AG04450 (cell line): ENCODE measurements around the gene PDPR. TPM values are rescaled to one million over a fixed set of nuclear protein-coding genes. Genes with fewer than 3 reads are reported as not detected.
A peak's percentile ranks its signal among the peaks of the same experiment; 100 is the strongest.
"Not testable (repeated sequence)": the region's sequence is repeated elsewhere in the genome, so short reads cannot be mapped to it uniquely, and the experiment has no call there.

Source experiments
- CTCF ChIA-PET: fragments of 300-600, 350-600 bp; formaldehyde crosslinking; extraction: SDS; loops from one replicate; lab custom pipeline; 2022; ENCODE audit warnings: antibody characterized with exemption, inconsistent platforms; lab: Charles Lee
- POLR2A ChIA-PET: fragments of 350-600 bp; formaldehyde crosslinking; extraction: SDS; loops from one replicate; lab custom pipeline; 2021; ENCODE audit warnings: antibody characterized with exemption, inconsistent platforms; lab: Yijun Ruan, JAX
- DNase-seq: peaks from one replicate; pipeline ENCODE4 v3.0.0-alpha.2; 2011; ENCODE audit warnings: low read depth, low spot score
- H3K27ac ChIP-seq: one replicate; pipeline ENCODE4 v1.5.1; 2012; ENCODE audit warnings: low read depth, low read length, control low read depth
- H3K27me3 ChIP-seq: one replicate; pipeline ENCODE4 v1.6.0; 2012; ENCODE audit warnings: low read length; ENCODE audit not compliant: control insufficient read depth, insufficient read depth
- H3K4me3 ChIP-seq: 2 replicates; pipeline ENCODE4 v1.5.1; 2011; ENCODE audit warnings: mild to moderate bottlenecking, low read depth, low read length, control low read depth
- H3K9me3 ChIP-seq: 2 replicates; pipeline ENCODE4 v1.5.1; 2012; ENCODE audit warnings: low read length; ENCODE audit not compliant: control insufficient read depth, insufficient read depth
- polyA minus RNA-seq: library from RNA; depleted of rRNA, polyadenylated mRNA; stranded (reverse); fragments of >200 nt; gene quantifications from 2 replicates; pipeline ENCODE4 v1.2.3, GENCODE V29; 2011; rRNA and poly(A)+ RNA removed
- polyA plus RNA-seq: library from polyadenylated mRNA; depleted of rRNA; stranded (reverse); fragments of >200 nt; gene quantifications from 2 replicates; pipeline ENCODE4 v1.2.3, GENCODE V29; 2011; rRNA removed

PDPR gene
- 27.7 and 28.2 TPM in 2 replicates for polyA plus RNA-seq
- polyA minus RNA-seq: 42.2 and 52.0 TPM in 2 replicates

GRCh38 chr16:70113982-70114826, at the start of gene PDPR:
Gene PDPR (plus strand): TSS chr16:70114332. CDS start chr16:70120493, 6,161 bp downstream.
- H3K27me3 ChIP-seq, POLR2A ChIA-PET, CTCF ChIA-PET, H3K9me3 ChIP-seq: not testable (repeated sequence)
- Histone ChIP-seq H3K4me3 (peak within 1 kb of the TSS; percentile 71), H3K27ac (peak within 1 kb of the TSS; percentile 47)
- DNase-seq: peak; percentile 51

- H3K9me3 ChIP-seq, H3K27ac ChIP-seq, H3K27me3 ChIP-seq, POLR2A ChIA-PET, CTCF ChIA-PET, DNase-seq: not testable (repeated sequence)
- peak overlapping the region; percentile 68 for H3K4me3 ChIP-seq
Measured at GRCh38 chr16:70064841-70065370, 49.2 kb upstream of the PDPR start.

GRCh38 chr16:70065376-70065745, 48.8 kb upstream of the PDPR start:
- POLR2A ChIA-PET, CTCF ChIA-PET, H3K27me3 ChIP-seq, H3K9me3 ChIP-seq, H3K27ac ChIP-seq, DNase-seq: not testable (repeated sequence)
- H3K4me3 ChIP-seq: peak overlapping the region; percentile 68

GRCh38 chr16:70065746-70066658, 48.1 kb upstream of the PDPR start:
- H3K27ac ChIP-seq, H3K9me3 ChIP-seq, H3K27me3 ChIP-seq, CTCF ChIA-PET, POLR2A ChIA-PET: not testable (repeated sequence)
- peak; percentile 11 for DNase-seq
- peak overlapping the region; percentile 68 for H3K4me3 ChIP-seq

GRCh38 chr16:70066751-70067150, 47.4 kb upstream of the PDPR start:
- H3K4me3 ChIP-seq, H3K27me3 ChIP-seq, POLR2A ChIA-PET, DNase-seq, H3K9me3 ChIP-seq, H3K27ac ChIP-seq, CTCF ChIA-PET: not testable (repeated sequence)

- H3K4me3 ChIP-seq, H3K27me3 ChIP-seq, POLR2A ChIA-PET, DNase-seq, H3K27ac ChIP-seq, CTCF ChIA-PET, H3K9me3 ChIP-seq: not testable (repeated sequence)
Measured at GRCh38 chr16:70079081-70079480, 35.1 kb upstream of the PDPR start.

GRCh38 chr16:70081219-70081618, 32.9 kb upstream of the PDPR start:
- H3K4me3 ChIP-seq, H3K27me3 ChIP-seq, H3K9me3 ChIP-seq, CTCF ChIA-PET, DNase-seq, H3K27ac ChIP-seq, POLR2A ChIA-PET: not testable (repeated sequence)

GRCh38 chr16:70083931-70084330, 30.2 kb upstream of the PDPR start:
- H3K27ac ChIP-seq, H3K27me3 ChIP-seq, CTCF ChIA-PET, H3K4me3 ChIP-seq, H3K9me3 ChIP-seq, POLR2A ChIA-PET, DNase-seq: not testable (repeated sequence)

GRCh38 chr16:70088160-70088559, 26.0 kb upstream of the PDPR start:
- H3K4me3 ChIP-seq, H3K9me3 ChIP-seq, H3K27me3 ChIP-seq, POLR2A ChIA-PET, DNase-seq, H3K27ac ChIP-seq, CTCF ChIA-PET: not testable (repeated sequence)

GRCh38 chr16:70088877-70089276, 25.3 kb upstream of the PDPR start:
- H3K27me3 ChIP-seq, POLR2A ChIA-PET, H3K27ac ChIP-seq, DNase-seq, CTCF ChIA-PET, H3K9me3 ChIP-seq, H3K4me3 ChIP-seq: not testable (repeated sequence)

GRCh38 chr16:70089289-70089688, 24.8 kb upstream of the PDPR start:
- H3K4me3 ChIP-seq, H3K27me3 ChIP-seq, POLR2A ChIA-PET, H3K9me3 ChIP-seq, CTCF ChIA-PET, DNase-seq, H3K27ac ChIP-seq: not testable (repeated sequence)
